ENCODE data around the gene ERF. TPM values are rescaled to one million over a fixed set of nuclear protein-coding genes. Genes with fewer than 3 reads are reported as not detected.

The ERF gene
- total and polyA plus RNA-seq, 2 donors (not counting 1 experiment from before 2014, with no cell fraction given), result 48.6 to 51.5 TPM

DNA sequence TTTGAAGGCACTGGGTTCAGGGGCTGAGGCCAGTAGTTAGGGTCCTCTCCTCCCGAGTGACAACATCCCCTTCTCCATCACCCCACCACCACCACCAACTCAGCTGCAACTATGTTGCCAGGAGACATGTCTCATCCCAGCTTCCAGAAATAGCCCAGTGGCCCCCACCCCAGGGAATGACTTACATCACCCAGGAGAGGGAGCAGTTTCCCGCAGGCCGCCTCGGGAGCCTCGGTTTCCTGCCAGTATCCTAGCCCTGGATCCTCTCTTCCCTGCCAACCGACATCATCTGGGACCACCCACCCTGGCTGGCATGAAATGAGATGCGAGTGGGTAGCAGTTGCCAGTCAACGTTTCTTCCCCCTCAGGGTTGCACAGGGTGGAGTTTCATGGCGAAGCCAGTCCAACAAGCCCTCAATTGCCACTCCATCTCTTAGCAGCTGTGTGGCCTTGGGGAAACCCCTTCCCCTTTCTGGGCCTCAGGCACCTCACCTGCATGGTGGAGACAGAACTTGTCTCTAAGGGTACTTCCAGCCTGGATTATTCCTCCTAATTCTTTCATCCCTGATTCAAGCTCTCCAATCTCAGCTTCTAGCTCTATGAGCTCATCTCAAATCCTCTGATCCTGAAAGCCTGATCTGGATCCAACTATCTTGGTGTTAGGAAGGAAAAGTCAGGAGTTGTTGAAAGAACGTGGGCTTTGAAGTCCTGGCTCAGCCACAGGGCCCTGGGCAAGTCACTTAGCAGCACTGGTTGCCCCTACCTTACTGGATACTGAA lies 8.6 kb downstream of the ERF start:
- H3K79me2 ChIP-seq (ENCODE audit: control insufficient read depth, insufficient read depth, low read length), result peaks cover 8% of the 10 kb centered on the region
- intact Hi-C loops (cut with micrococcal nuclease), result no loop called here
- WGBS (ENCODE audit: insufficient coverage), result 45% methylated on average over 10 of the region's 10 CpGs
- DNase-seq (peak; percentile 49), ATAC-seq (ENCODE audit: low read depth) (no peak)
- ChIA-PET POLR2A (interaction anchor here (0.6 kb wide), 1 partner anchor 16 kb away, joined by 5 read pairs; no protein-coding TSS in a partner anchor), CTCF (interaction anchor here (1.0 to 8.9 kb wide), 7 partner anchors 11 to 114 kb away, joined by 4 to 89 read pairs (median 5); no protein-coding TSS in a partner anchor)
- TF ChIP-seq EZH2 (IDR thresholded peaks at IDR 0.05; ENCODE audit: borderline replicate concordance, insufficient read depth, low read depth, low read length, poor library complexity, severe bottlenecking), result no peak
- TF ChIP-seq, protein P1, sequence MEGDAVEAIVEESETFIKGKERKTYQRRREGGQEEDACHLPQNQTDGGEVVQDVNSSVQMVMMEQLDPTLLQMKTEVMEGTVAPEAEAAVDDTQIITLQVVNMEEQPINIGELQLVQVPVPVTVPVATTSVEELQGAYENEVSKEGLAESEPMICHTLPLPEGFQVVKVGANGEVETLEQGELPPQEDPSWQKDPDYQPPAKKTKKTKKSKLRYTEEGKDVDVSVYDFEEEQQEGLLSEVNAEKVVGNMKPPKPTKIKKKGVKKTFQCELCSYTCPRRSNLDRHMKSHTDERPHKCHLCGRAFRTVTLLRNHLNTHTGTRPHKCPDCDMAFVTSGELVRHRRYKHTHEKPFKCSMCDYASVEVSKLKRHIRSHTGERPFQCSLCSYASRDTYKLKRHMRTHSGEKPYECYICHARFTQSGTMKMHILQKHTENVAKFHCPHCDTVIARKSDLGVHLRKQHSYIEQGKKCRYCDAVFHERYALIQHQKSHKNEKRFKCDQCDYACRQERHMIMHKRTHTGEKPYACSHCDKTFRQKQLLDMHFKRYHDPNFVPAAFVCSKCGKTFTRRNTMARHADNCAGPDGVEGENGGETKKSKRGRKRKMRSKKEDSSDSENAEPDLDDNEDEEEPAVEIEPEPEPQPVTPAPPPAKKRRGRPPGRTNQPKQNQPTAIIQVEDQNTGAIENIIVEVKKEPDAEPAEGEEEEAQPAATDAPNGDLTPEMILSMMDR (IDR thresholded peaks at IDR 0.05), result no peak
- H3K9me3 ChIP-seq (ENCODE audit: control extremely low read depth in 1 of 3, control insufficient read depth in 2 of 3, insufficient read depth in 1 of 3, low read length in 2 of 3), result peaks cover 0 to 4% (median 0%) of the 10 kb centered on the region in 3 donors
- H3K27ac Mint-ChIP-seq, result peak overlapping the region; percentile 59
- H3K27ac ChIP-seq (ENCODE audit: low read length in 2 of 2), result no peak overlapping the region
- H2AFZ ChIP-seq (ENCODE audit: insufficient read depth, low read depth, low read length, poor library complexity, severe bottlenecking), result no peak overlapping the region
- H3K4me1 ChIP-seq (ENCODE audit: control insufficient read depth in 2 of 2, insufficient read depth in 2 of 2, low read length in 2 of 2), result peaks cover 19 to 33% of the 10 kb centered on the region in 2 donors
- no peak overlapping the region for H3K4me3 ChIP-seq (ENCODE audit: control extremely low read depth in 1 of 5, extremely low read depth in 1 of 5, insufficient read depth in 1 of 5, low read depth in 2 of 5, low read length in 4 of 5)
- no peak overlapping the region for H3K4me2 ChIP-seq (replicated peaks; ENCODE audit: low read depth, low read length, poor library complexity, severe bottlenecking)
- H3K9ac ChIP-seq (ENCODE audit: low read length), result no peak overlapping the region
- no peak overlapping the region for H3K4me3 Mint-ChIP-seq
- peaks cover 16% of the 10 kb centered on the region for H4K20me1 ChIP-seq (ENCODE audit: control insufficient read depth, insufficient read depth, low read length, poor library complexity, severe bottlenecking)
- H3K9me3 Mint-ChIP-seq (ENCODE audit: insufficient read depth), result no peaks in the 10 kb centered on the region
- peaks cover 2 to 15% of the 10 kb centered on the region in 2 experiments for H3K36me3 ChIP-seq (replicated peaks in 1 of 2; ENCODE audit: control extremely low read depth in 1 of 2, control insufficient read depth in 1 of 2, extremely low read depth in 1 of 2, insufficient read depth in 2 of 2, low read length in 1 of 2)
- peaks cover 38% of the 10 kb centered on the region for H3K4me1 Mint-ChIP-seq
- H3K27me3 ChIP-seq (replicated peaks in 1 of 4; ENCODE audit: control extremely low read depth in 1 of 4, control insufficient read depth in 3 of 4, insufficient read depth in 4 of 4, low read length in 3 of 4), result no peaks in the 10 kb centered on the region
- H3K27me3 Mint-ChIP-seq, result no peaks in the 10 kb centered on the region

DNA sequence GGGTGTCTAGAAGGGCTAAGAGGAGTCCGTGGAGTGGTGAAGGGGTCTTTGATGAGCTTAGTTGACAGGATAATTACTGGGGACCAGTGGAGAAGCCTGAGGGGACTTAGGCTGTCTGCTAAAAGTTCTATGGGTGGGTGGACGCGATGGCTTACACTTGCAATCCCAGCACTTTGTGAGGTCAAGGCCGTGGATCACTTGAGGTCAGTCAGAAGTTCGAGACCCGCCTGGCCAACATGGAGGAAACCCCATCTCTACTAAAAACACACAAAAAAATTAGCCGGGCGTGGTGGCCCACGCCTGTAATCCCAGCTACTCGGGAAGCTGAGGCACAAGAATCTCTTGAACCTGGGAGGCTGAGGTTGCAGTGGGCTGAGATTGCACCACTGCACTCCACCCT lies 9.7 kb downstream of the ERF start:
- Mint-ChIP-seq H3K4me3 (peak overlapping the region; percentile 100), H3K9me3 (ENCODE audit: insufficient read depth) (no peaks in the 10 kb centered on the region), H3K27ac (peak overlapping the region; percentile 99), H3K4me1 (peaks cover 49% of the 10 kb centered on the region), H3K27me3 (no peaks in the 10 kb centered on the region)
- Histone ChIP-seq H3K27ac (ENCODE audit: low read length in 2 of 2) (peak overlapping the region; percentile 64 to 71), H3K27me3 (replicated peaks in 1 of 4; ENCODE audit: control extremely low read depth in 1 of 4, control insufficient read depth in 3 of 4, insufficient read depth in 4 of 4, low read length in 3 of 4) (no peaks in the 10 kb centered on the region), H3K4me1 (ENCODE audit: control insufficient read depth in 2 of 2, insufficient read depth in 2 of 2, low read length in 2 of 2) (peaks cover 30 to 35% of the 10 kb centered on the region in 2 donors), H3K36me3 (replicated peaks in 1 of 2; ENCODE audit: control extremely low read depth in 1 of 2, control insufficient read depth in 1 of 2, extremely low read depth in 1 of 2, insufficient read depth in 2 of 2, low read length in 1 of 2) (peaks cover 2 to 16% of the 10 kb centered on the region in 2 experiments), H3K9me3 (ENCODE audit: control extremely low read depth in 1 of 3, control insufficient read depth in 2 of 3, insufficient read depth in 1 of 3, low read length in 2 of 3) (peaks cover 0 to 4% (median 0%) of the 10 kb centered on the region in 3 donors), H2AFZ (ENCODE audit: insufficient read depth, low read depth, low read length, poor library complexity, severe bottlenecking) (peak overlapping the region; percentile 90), H3K4me3 (ENCODE audit: control extremely low read depth in 1 of 5, extremely low read depth in 1 of 5, insufficient read depth in 1 of 5, low read depth in 2 of 5, low read length in 4 of 5) (peak overlapping the region in 1 of 5 experiments; percentile 87), H3K79me2 (ENCODE audit: control insufficient read depth, insufficient read depth, low read length) (peaks cover 19% of the 10 kb centered on the region), H3K9ac (ENCODE audit: low read length) (peak overlapping the region; percentile 77), H3K4me2 (replicated peaks; ENCODE audit: low read depth, low read length, poor library complexity, severe bottlenecking) (peak overlapping the region; percentile 85), H4K20me1 (ENCODE audit: control insufficient read depth, insufficient read depth, low read length, poor library complexity, severe bottlenecking) (peaks cover 26% of the 10 kb centered on the region)
- whole genome bisulfite sequencing (ENCODE audit: insufficient coverage), result 87% methylated on average over 5 of the region's 10 CpGs
- TF ChIP-seq, protein P1 (IDR thresholded peaks at IDR 0.05), result no peak
- no peak for TF ChIP-seq EZH2 (IDR thresholded peaks at IDR 0.05; ENCODE audit: borderline replicate concordance, insufficient read depth, low read depth, low read length, poor library complexity, severe bottlenecking)
- ChIA-PET CTCF (interaction anchor here (0.9 to 8.9 kb wide), 12 partner anchors 9 to 175 kb away, joined by 3 to 89 read pairs (median 4); partner anchors contain the start of gene POU2F2), POLR2A (interaction anchor here (0.7 to 2.6 kb wide), 3 partner anchors 23 to 68 kb away, joined by 3 to 5 read pairs (median 4); partner anchors contain the start of gene CIC)
- ATAC-seq (ENCODE audit: low read depth), result no peak
- intact Hi-C loops (cut with micrococcal nuclease), result no loop called here
- DNase-seq, result no peak

All from B cell (primary cell).